K562 (cell line): ENCODE results near the gene SDR9C7. TPM values are rescaled to one million over a fixed set of nuclear protein-coding genes. Genes with fewer than 3 reads are reported as not detected.

Experiments used
- ARHGAP35 ChIP-seq: fragments of 450-650 bp; IDR thresholded peaks from 2 replicates; pipeline ENCODE4 v1.6.1; 2018; ENCODE audit not compliant: partially characterized antibody
- CXXC5 ChIP-seq: fragments of 250-450 bp; sonication (Bioruptor Pico); IDR thresholded peaks from 2 replicates; pipeline ENCODE4 v1.8.0; 2022; ENCODE audit warnings: inconsistent platforms, mild to moderate bottlenecking, moderate library complexity
- E2F5 ChIP-seq: sonication (generic); formaldehyde crosslinking; IDR thresholded peaks from 2 replicates; pipeline ENCODE4 v1.8.0; 2022; ENCODE audit warnings: mild to moderate bottlenecking, missing genetic modification reagents
- ETV1 ChIP-seq: fragments of 450-650 bp; conservative IDR thresholded peaks from 2 replicates; pipeline ENCODE4 v1.6.1; 2016; ENCODE audit warnings: missing genetic modification characterization, control low read depth, low read depth, missing compliant biosample characterization
- FOS ChIP-seq: IDR thresholded peaks from 3 replicates; pipeline ENCODE4 v1.6.1; 2011; ENCODE audit not compliant: insufficient read length; ENCODE audit errors: extremely low read depth
- FOXM1 ChIP-seq, 2 experiments: fragments of 450-650 bp in 1 of 2; sonication (generic) in 1 of 2; formaldehyde crosslinking in 1 of 2; IDR thresholded peaks; 2 replicates each; pipeline versions ENCODE4 v1.6.1 to v1.9.0; 2017 to 2022; ENCODE audit warnings: low read depth in 2 of 2, mild to moderate bottlenecking in 2 of 2, missing genetic modification reagents in 1 of 2, moderate library complexity in 1 of 2
- FOXP4 ChIP-seq: sonication (generic); formaldehyde crosslinking; IDR thresholded peaks from 2 replicates; pipeline ENCODE4 v1.8.0; 2022; ENCODE audit warnings: mild to moderate bottlenecking, missing genetic modification reagents, borderline replicate concordance
- GTF2F1 ChIP-seq: IDR thresholded peaks from 2 replicates; pipeline ENCODE4 v1.6.1; 2011; ENCODE audit warnings: low read depth, low read length, improper control_type of control experiment
- HMBOX1 ChIP-seq: sonication (generic); IDR thresholded peaks from 2 replicates; pipeline ENCODE4 v1.6.1; 2016
- LARP7 ChIP-seq: fragments of 450-650 bp; IDR thresholded peaks from 2 replicates; pipeline ENCODE4 v1.6.1; 2016
- MAFG ChIP-seq: fragments of 450-650 bp; conservative IDR thresholded peaks from 2 replicates; pipeline ENCODE4 v1.6.1; 2016; ENCODE audit warnings: missing genetic modification characterization, missing compliant biosample characterization
- NFATC3 ChIP-seq: fragments of 450-650 bp; IDR thresholded peaks from 2 replicates; pipeline ENCODE4 v1.6.1; 2017; ENCODE audit warnings: mild to moderate bottlenecking
- NKRF ChIP-seq: fragments of 450-650 bp; IDR thresholded peaks from 2 replicates; pipeline ENCODE4 v1.6.1; 2016; ENCODE audit warnings: borderline replicate concordance
- PCBP2 ChIP-seq: fragments of 200-400 bp; formaldehyde crosslinking; IDR thresholded peaks from 2 replicates; pipeline ENCODE4 v1.6.1; 2018; ENCODE audit warnings: low read length, low read depth, mild to moderate bottlenecking, moderate library complexity; ENCODE audit not compliant: poor library complexity, severe bottlenecking
- PHB2 ChIP-seq: fragments of 450-650 bp; IDR thresholded peaks from 2 replicates; pipeline ENCODE4 v1.6.1; 2017; ENCODE audit warnings: low read depth
- PRPF4 ChIP-seq: fragments of 200-400 bp; formaldehyde crosslinking; IDR thresholded peaks from one replicate; pipeline ENCODE4 v1.6.1; 2017; ENCODE audit warnings: low read length, low read depth, mild to moderate bottlenecking; ENCODE audit not compliant: insufficient read depth, poor library complexity, severe bottlenecking
- PTTG1 ChIP-seq: fragments of 450-650 bp; IDR thresholded peaks from 2 replicates; pipeline ENCODE4 v1.6.1; 2016; ENCODE audit warnings: low read depth, mild to moderate bottlenecking, missing genetic modification characterization, missing compliant biosample characterization
- RBM39 ChIP-seq: fragments of 200-400 bp; formaldehyde crosslinking; optimal IDR thresholded peaks from 2 replicates; pipeline ENCODE3; 2018; ENCODE audit warnings: low read depth, low read length
- RUNX1 ChIP-seq: sonication (generic); IDR thresholded peaks from 2 replicates; pipeline ENCODE4 v1.6.1; 2016; ENCODE audit warnings: antibody characterized with exemption, low read depth
- SIN3B ChIP-seq: fragments of 450-650 bp; IDR thresholded peaks from 2 replicates; pipeline ENCODE4 v1.6.1; 2017; ENCODE audit warnings: low read depth, mild to moderate bottlenecking, moderate library complexity
- TCF7L2 ChIP-seq: fragments of 150-350 bp; IDR thresholded peaks from 2 replicates; pipeline ENCODE4 v1.6.1; 2016; ENCODE audit warnings: low read depth, mild to moderate bottlenecking, low read length, moderate library complexity
- THRAP3 ChIP-seq: fragments of 450-650 bp; IDR thresholded peaks from 2 replicates; pipeline ENCODE4 v1.6.1; 2016; ENCODE audit warnings: mild to moderate bottlenecking, inconsistent platforms, borderline replicate concordance
- ZNF184 ChIP-seq: sonication (generic); formaldehyde crosslinking; IDR thresholded peaks from 2 replicates; pipeline ENCODE4 v1.5.0; 2020; ENCODE audit warnings: missing genetic modification reagents
- ZNF282 ChIP-seq: sonication (generic); formaldehyde crosslinking; IDR thresholded peaks from 2 replicates; pipeline ENCODE4 v1.8.1; 2023; ENCODE audit warnings: missing genetic modification reagents
- ZNF586 ChIP-seq: fragments of 450-650 bp; formaldehyde crosslinking; conservative IDR thresholded peaks from 2 replicates; pipeline ENCODE4 v1.4.0; 2020; ENCODE audit warnings: mild to moderate bottlenecking, moderate library complexity
- ZNF77 ChIP-seq: fragments of 250-450 bp; sonication (Bioruptor Pico); IDR thresholded peaks from 2 replicates; pipeline ENCODE4 v1.5.0; 2020
- polyA plus RNA-seq, 8 experiments: library from polyadenylated mRNA; depleted of rRNA in 4 of 8; stranded (reverse) in 5 of 8; unstranded in 3 of 8; fragments of >200 nt; fragmentation: Nextera tagmentation in 2 of 8; fragmentation: Illumina TruSeq in 1 of 8; extraction: Ambion mirVana in 2 of 8; extraction: Trizol in 1 of 8; gene quantifications; 2 replicates each; pipeline versions ENCODE4 v1.2.1 to v1.2.3, GENCODE V29; 2011 to 2014; ENCODE audit warnings: inconsistent platforms in 1 of 8, missing spikeins in 1 of 8
- total RNA-seq, 7 experiments: library from RNA; depleted of rRNA in 6 of 7; stranded (reverse); fragments of >200 nt in 6 of 7; fragmentation: Illumina TruSeq in 2 of 7; extraction: Trizol in 2 of 7; gene quantifications; 2 replicates each; pipeline versions ENCODE4 v1.2.1 to v1.2.3, GENCODE V29; 2011 to 2021; ENCODE audit warnings: low replicate concordance in 1 of 7

The SDR9C7 gene
- total and polyA plus RNA-seq, 9 of the 15 experiments (the other 6 are each of a cell fraction or from before 2014, with no cell fraction given): 0.04 to 0.59 (median 0.06) TPM; not detected in 6

- TF ChIP-seq FOXP4: 0 out of 2 replicates have a peak, but pooled peaks have one; percentile 58
- TF ChIP-seq PRPF4: no peak
- no peak for TF ChIP-seq ZNF184
- TF ChIP-seq RUNX1: no peak
- no peak for TF ChIP-seq THRAP3
- no peak for TF ChIP-seq RBM39
- no peak for TF ChIP-seq PCBP2
- peak; percentile 95 for TF ChIP-seq NFATC3
- no peak for TF ChIP-seq LARP7
- peak; percentile 70 for TF ChIP-seq FOS
- no peak for TF ChIP-seq ETV1 (tag)
- no peak for TF ChIP-seq HMBOX1
- no peak for TF ChIP-seq PTTG1 (tag)
- TF ChIP-seq ARHGAP35: no peak
- TF ChIP-seq GTF2F1: no peak
- TF ChIP-seq TCF7L2: no peak
- TF ChIP-seq ZNF586 (CRISPR knock-in tag): no peak
- TF ChIP-seq NKRF: no peak
- TF ChIP-seq ZNF77 (CRISPR knock-in tag): no peak
- no peak for TF ChIP-seq FOXM1 (IDR thresholded peaks at IDR 0.05; ENCODE audit: low read depth)
- no peak for TF ChIP-seq FOXM1 (CRISPR knock-in tag; IDR thresholded peaks at IDR 0.05; ENCODE audit: low read depth)
- no peak for TF ChIP-seq MAFG (tag)
- 0 out of 2 replicates have a peak, but pooled peaks have one; percentile 62 for TF ChIP-seq E2F5 (CRISPR knock-in tag)
- no peak for TF ChIP-seq SIN3B
- no peak for TF ChIP-seq PHB2
- no peak for TF ChIP-seq CXXC5 (CRISPR knock-in tag)
- no peak for TF ChIP-seq ZNF282 (CRISPR knock-in tag)
Observed at GRCh38 chr12:56900583-56900982, 33.6 kb downstream of the SDR9C7 start (continued).
